Fibroblast of mammary gland (primary cell): ENCODE data around the gene NPM3.

Experiments used
- DNase-seq: peaks from one replicate; pipeline ENCODE4 v3.0.0-alpha.2; 2010; ENCODE audit warnings: low read depth
- H3K4me3 ChIP-seq: 2 replicates; pipeline ENCODE4 v1.5.1; 2011; ENCODE audit warnings: low read depth, mild to moderate bottlenecking, low read length, moderate library complexity; ENCODE audit not compliant: control insufficient read depth
- TF ChIP-seq, protein P1 (sequence below): conservative IDR thresholded peaks from 2 replicates; pipeline ENCODE4 v1.5.1; 2011; ENCODE audit warnings: low read depth, low read length, inconsistent platforms; ENCODE audit not compliant: control insufficient read depth, insufficient read depth

Gene NPM3

DNA sequence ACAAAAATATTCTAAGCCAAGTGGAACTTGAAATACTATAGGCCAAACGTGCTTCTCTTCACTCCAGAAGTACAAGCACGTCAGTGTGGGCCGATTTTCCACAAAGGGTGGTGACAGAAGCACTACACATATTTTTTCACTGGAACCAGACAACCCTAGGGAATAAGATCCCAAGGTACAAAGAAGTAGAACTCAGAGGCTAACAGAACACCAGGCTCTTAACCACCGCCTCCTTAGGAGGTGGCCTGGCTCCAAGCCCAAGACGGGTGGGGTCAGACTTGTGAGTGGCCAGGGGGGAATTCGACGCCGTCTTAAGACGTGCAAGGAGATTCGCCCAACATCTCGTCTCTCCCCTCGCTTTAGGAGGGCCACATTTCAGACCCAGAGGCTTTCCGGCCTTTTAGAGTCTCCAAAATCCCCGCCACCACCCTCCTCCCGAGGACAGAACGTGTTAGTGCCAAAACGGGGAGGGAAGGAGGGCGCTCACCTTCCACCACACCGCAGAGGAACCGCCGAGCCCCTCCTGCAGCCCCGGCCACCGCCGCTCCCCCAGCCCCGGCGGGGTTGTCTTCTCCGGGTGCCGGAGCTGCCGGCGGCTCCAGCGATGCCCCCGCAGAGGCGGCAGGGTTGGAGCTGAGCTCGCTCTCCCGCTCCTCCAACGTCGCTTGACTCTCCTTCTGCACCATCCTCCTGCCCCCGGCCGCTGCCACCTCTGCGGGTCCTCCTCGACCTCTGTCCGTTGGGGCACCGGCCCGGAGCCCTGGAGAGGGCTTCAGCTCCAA is 34.3 kb upstream of the NPM3 start:
- peak overlapping the region; percentile 81 for H3K4me3 ChIP-seq
- TF ChIP-seq, protein P1, sequence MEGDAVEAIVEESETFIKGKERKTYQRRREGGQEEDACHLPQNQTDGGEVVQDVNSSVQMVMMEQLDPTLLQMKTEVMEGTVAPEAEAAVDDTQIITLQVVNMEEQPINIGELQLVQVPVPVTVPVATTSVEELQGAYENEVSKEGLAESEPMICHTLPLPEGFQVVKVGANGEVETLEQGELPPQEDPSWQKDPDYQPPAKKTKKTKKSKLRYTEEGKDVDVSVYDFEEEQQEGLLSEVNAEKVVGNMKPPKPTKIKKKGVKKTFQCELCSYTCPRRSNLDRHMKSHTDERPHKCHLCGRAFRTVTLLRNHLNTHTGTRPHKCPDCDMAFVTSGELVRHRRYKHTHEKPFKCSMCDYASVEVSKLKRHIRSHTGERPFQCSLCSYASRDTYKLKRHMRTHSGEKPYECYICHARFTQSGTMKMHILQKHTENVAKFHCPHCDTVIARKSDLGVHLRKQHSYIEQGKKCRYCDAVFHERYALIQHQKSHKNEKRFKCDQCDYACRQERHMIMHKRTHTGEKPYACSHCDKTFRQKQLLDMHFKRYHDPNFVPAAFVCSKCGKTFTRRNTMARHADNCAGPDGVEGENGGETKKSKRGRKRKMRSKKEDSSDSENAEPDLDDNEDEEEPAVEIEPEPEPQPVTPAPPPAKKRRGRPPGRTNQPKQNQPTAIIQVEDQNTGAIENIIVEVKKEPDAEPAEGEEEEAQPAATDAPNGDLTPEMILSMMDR: no peak
- peak; percentile 98 for DNase-seq

DNA sequence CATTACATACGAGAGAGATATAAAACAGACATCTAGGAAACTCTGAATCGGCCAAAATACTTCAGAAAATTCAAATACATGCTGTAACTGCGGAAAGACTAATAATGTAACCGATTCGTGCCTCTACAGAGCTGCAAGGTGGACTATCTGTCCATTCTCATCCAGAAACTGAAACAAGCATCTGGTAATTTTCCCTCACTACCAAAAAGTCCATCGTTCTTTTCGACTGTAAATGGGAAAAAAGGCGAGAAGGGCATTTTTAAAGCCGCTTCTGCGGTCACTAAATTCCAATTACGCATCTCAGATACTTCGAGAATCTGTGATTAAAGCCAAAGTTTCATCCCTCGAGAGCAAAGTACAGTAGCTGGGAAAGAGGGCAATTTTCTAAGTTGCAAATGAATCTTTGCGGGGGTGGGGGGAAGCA is 33.7 kb upstream of the NPM3 start:
- H3K4me3 ChIP-seq: peak overlapping the region; percentile 81
- DNase-seq: no peak
- TF ChIP-seq, protein P1: no peak

DNA sequence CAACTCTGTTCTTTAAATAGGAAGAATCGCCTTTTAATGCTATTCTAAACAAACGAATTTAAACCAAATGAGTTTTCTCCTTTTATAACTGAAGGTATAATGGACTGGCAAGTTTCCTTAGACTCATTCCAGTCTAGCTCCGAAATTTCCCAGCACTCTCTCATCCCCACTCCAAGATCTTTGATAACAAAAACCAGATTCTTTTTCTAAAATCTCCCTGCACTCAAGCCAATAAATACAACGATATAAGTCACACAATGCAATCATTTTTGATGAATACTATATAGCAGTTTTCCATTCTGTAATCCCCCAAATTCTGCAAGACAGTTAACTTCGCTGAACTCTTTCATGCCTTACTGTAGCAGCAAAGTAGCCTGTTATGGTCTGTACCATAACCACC is 33.1 kb upstream of the NPM3 start:
- no peak for DNase-seq
- TF ChIP-seq, protein P1: no peak
- peak overlapping the region; percentile 81 for H3K4me3 ChIP-seq

DNA sequence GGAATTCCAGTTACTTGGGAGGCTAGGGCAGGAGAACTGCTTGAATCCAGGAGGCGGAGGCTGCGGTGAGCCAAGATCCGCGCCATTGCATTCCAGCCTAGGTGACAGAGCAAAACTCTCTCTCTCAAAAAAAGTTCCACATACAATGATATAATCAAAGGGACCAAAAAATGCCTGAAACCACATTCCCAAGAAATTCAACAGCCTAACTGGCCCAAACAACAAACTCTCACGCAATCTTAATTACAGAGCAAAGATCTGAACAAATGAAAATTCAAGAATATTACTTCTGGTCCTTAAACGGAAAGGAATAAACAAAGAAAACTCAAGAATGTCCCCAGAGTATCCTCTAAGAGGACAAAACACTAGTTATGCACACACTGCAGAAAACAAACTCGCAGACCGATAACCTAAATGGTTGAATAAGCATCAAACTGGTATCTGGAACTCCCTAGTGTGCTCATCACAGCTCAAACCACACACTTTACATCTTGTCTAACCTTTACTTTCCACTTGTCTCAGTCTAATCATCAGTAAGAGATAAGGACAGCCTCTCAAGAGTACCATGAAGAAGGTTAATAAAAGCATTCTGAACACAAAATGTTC is 31.3 kb upstream of the NPM3 start:
- DNase-seq: no peak
- H3K4me3 ChIP-seq: peak overlapping the region; percentile 81
- TF ChIP-seq, protein P1: no peak

DNA sequence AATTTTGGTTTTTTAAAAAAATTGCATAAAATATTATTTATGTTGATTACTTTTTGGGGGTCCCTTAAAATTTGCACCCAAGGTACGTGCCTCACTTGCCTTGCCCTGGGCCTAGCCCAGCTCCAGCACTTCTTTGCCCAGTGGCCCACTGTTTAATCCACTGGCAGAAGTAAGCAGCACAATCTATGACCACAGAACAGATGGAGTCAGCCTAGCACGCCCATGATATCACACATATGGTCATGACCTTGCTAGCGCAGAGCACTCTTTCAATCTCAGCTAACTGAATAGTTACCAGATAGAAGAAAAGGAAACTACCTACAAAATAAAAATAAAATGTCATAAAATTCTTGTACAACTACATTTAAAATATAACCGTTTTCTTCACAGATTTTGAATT is 29.4 kb upstream of the NPM3 start:
- no peak overlapping the region for H3K4me3 ChIP-seq
- TF ChIP-seq, protein P1: no peak
- peak; percentile 21 for DNase-seq

DNA sequence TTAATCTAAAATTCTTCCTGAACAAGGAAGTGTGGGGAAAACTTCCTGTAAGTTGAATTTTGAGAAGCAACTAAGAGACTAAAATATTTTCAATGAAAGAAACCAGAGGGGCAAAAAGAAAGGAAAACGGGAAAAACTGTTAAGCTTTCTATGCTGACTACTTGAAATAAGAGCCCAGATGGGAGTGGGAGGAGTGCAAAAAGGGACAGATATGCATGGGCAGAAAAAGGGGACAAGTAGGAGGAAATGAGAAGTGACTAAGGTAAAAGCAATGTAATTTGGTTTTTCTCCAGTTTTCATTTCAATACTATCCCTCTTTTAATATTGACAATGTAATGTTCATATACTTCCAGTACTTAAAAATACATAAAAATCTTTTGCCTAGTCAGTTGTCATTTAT is 23.9 kb upstream of the NPM3 start:
- no peak overlapping the region for H3K4me3 ChIP-seq
- DNase-seq: no peak
- TF ChIP-seq, protein P1: no peak
